GM18951 (cell line): ENCODE data around the gene ITPR1.

Source experiments
- POLR2A ChIP-seq: IDR thresholded peaks from 4 replicates; pipeline ENCODE4 v1.6.1; 2011; ENCODE audit warnings: mild to moderate bottlenecking; ENCODE audit not compliant: insufficient read length, insufficient read depth; ENCODE audit errors: extremely low read depth
- in situ Hi-C: fragments of 300-500 bp; cut with MboI; formaldehyde crosslinking; loops from one replicate; pipeline ENCODE4 v1.12.0; 2022; ENCODE audit warnings: low sequenced_read_pairs, mixed read lengths, inconsistent platforms; ENCODE audit not compliant: unreplicated experiment

Gene ITPR1

DNA sequence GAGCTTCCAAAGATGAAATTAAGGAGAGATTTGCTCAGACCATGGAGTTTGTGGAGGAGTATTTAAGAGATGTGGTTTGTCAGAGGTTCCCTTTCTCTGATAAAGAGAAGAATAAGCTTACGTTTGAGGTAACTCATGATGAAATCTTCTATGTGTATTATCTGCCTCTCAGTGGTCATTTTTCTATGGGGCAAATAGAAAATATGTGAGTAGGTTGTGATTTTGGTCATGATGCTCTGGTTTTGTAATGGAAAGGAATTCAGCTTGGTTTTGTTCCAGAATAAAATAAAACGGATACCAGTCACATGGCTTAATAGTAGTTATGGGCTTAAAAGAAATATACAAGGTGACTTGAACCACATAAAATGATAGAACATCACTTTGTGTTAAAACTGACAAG is 181.1 kb downstream of the ITPR1 start:
- TF ChIP-seq POLR2A = no peak
- in situ Hi-C loops = no loop called here

DNA sequence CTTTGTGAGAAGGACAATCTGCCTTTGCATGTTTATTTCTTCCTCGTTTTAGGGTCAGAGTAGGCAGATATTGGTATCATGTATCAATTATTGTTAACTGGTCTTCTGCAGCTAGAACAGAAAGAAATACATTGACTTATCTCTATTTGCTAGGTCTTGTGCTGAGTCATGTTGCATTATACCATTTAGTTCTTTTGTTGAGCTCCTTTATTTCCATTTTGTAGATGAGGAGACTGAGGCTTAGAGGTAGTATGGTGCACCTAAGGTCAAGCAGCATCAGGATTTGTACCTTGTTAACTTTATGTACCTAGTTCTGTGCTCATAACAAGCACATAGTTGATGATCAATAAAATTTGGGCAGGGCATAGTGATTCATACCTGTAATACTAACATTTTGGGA is 182.6 kb downstream of the ITPR1 start:
- in situ Hi-C loops = no loop called here
- no peak for TF ChIP-seq POLR2A

DNA sequence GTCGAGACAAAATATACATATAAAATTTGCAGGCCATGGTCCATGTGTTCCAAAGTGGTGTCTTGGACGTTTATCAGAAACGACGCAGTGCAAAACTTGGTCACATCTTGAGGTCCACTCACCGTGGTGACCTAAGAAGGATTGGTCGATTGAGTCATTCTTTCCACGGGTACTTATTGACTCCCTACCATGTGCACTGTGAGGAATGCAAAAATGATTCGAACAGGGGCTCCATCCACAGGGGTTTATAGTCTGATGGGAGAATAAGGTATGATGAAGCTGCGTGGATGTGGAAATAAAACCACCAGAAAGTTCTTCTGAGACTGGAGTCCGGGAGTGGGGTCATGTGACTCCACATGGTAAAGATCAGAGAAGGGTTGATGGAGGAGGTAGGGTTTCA is 185.2 kb downstream of the ITPR1 start:
- no peak for TF ChIP-seq POLR2A

DNA sequence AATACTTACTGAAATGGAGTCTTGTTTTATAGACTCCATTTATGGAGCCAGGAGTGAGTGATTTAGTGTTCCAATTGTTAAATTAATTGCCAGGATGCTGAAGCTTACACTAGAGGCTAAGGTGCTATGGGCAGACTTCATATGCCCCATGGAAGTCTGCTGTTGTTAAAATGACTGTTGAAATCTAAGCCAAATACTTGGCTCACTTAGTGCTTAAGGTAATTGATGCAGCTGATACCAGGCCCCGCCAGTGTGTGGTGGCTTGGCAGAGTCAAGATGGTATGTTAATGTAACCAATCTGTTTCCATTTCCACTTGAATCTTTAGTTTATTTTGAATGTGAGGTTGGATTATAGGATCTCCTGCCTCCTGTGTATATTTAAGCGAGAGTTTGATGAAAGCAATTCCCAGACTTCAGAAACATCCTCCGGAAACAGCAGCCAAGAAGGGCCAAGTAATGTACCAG is 187.1 kb downstream of the ITPR1 start:
- in situ Hi-C loops = no loop called here
- TF ChIP-seq POLR2A = no peak

More for the DNA sequence above, 185.2 kb downstream of the ITPR1 start:
- in situ Hi-C loops = no loop called here

DNA sequence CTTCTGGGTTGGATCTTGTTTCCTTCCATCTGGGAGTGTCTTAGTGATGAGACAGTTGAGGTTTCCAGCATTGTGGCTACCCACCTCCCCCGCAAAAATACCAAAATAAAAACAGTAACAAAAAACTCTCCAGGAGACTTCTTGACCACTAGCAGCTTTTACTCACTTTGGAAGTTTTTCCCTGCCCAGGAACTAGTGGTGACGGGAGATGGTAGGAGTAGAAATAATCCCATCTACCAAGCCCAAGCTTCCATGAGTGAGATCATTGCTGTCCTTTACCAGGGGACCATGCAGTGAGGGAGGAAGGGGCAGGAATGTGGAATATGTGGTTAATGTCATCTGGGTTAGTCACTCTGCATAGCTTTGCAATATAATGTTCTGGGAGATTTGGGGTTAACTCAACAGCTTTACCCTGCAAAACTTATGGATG is 187.7 kb downstream of the ITPR1 start:
- no peak for TF ChIP-seq POLR2A
- in situ Hi-C loops = no loop called here

DNA sequence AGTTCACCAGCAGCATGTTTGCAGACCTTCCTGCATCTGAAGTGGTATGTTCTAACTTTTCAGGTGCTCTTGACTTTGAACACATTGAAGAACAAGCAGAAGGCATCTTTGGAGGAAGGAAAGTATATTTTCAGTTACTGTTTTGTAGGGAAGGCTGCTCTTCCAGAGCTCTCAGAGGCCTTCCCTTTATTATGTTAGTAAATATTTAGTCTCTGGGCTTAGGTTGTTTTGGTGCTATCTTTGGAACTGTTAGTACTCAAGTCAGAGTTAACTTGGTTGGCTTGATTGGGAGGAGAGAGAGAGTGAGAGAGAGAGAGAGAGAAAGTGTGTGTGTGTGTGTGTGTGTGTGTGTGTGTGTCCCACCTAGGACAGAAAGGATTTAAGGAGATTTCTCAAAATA is 188.2 kb downstream of the ITPR1 start:
- no peak for TF ChIP-seq POLR2A
- in situ Hi-C loops = no loop called here

DNA sequence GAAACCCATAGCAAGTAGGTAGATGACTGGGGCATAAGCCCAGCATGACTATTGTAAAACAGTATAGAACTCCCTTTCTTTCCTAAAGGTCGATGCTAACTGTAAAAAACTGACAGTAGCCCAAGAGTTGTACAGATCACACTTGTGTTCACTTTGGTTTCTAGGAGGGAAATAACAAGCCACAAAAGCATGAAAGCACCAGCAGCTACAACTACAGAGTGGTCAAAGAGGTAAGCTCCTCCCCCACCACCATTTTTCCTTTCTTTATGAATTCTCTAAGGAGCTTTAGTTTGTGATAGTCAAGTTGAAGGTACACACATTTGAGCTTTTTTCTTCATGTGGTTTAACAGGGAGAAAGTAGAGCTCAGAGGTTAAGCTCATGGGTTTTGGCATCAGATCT is 191.0 kb downstream of the ITPR1 start:
- in situ Hi-C loops = no loop called here
- no peak for TF ChIP-seq POLR2A

DNA sequence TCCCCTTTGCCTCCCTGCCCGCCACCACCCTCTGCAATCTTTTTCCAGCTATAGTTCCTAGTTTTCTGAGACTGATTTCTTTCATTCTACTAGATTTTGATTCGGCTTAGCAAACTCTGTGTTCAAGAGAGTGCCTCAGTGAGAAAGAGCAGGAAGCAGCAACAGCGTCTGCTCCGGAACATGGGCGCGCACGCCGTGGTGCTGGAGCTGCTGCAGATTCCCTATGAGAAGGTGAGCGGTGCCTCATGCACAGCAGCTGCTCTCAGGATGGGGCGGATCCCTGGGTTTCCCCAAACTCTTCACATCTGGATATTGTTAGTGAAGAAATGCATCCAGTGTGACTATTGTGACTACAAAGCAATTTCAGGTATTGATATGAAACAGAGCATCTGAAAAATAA is 191.8 kb downstream of the ITPR1 start:
- no peak for TF ChIP-seq POLR2A
- in situ Hi-C loops = no loop called here

DNA sequence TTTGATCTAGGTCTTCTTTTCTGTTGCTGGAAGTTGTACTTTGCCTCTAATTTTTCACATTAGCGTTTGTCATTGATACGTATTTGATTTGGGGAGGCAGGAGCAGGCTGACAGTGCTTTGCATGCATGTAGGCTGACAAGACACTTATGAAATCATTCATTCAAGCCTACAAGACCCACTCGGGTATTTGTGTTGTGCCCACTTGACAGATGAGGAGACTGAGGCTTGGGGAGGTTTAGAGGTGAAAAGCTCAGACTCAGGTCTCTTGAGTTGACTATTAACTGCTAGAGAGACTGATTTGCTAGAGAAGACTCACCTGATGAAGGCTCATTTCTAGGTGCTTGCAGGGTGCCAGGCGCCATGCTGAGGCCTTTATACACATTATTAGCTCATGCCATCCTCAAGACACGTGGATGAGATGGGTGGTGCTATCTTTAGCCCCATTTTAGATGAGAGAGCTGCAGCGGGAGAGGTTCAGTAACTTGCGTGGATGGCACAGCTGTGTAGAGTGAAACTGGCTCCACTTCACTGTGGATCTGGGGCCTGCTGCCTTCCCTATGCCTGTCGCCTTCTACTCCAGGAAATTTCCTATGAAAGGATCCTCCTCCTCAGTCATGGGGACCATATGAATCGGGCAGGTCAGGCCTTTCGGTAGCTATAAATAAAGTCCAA is 192.7 kb downstream of the ITPR1 start:
- in situ Hi-C loops = no loop called here
- TF ChIP-seq POLR2A = no peak

DNA sequence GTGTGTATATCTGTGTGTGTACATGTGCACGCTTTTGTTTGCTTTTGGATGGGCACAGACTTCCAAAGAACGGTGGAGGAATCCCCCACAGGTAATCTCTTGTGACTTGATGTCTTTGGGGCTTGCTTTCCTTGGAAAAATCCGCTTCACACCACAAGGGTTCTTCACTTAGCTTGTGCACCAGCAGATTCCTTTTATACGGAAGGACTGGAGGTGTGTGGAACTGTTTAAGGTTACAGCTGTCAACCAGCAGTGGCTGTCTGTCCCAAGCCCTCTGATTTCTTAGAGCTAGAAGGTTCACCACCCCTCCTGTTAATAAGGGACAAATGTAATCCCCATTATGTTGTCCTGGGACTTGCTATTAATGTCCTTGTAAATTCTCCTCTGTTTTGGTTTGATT is 193.5 kb downstream of the ITPR1 start:
- TF ChIP-seq POLR2A = no peak
- in situ Hi-C loops = no loop called here

DNA sequence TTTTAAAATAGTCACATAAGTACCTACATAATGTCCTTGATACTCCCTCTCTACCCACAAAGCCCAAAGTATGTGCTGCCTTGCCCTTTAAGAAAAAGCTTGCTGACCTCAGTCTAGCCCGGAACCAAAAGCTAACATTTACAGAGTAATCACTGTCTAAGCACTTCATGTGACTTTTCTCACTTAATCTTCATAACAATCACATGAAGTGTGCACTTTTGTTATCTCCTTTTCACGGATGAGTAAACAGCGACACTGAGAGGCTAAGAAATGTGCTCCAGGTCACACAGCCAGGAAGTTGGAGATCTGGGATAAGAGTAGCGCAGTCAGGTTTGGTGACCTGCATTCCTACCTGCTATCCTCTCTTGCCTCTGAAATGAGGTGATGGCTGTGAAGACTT is 194.0 kb downstream of the ITPR1 start:
- no peak for TF ChIP-seq POLR2A
- in situ Hi-C loops = no loop called here

DNA sequence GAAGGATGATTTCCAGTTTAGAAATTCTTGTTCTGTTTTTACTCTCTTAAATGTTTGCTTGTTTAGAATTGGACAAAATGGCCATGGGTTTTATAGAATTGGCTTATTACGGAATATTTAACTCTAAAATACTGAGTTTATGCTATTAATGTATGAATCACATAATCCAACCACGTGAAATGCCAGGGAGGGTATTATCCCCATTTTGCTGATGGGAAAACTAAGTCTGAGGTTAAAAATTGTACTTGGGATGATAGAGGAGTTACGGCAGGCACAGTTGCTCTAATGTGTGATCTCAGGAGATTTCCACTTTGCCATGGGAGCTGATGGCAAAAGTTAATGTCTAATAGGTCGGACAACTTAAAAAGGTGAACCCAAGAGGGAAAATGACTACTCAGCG is 194.4 kb downstream of the ITPR1 start:
- TF ChIP-seq POLR2A = no peak
- in situ Hi-C loops = no loop called here

DNA sequence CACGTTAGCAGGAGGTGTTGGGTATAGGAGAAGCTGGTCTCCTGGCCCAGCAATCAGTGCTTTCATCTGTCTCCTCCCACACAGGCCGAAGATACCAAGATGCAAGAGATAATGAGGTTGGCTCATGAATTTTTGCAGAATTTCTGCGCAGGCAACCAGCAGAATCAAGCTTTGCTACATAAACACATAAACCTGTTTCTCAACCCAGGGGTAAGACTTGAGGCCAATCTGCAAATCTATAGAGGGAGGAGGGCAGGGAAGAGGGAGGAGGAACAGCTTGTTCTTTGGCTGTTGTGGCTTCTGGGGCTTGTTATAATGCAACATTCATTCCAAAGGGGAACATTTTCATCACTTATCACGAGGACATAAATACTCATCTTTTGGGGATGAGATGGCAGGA is 195.3 kb downstream of the ITPR1 start:
- in situ Hi-C loops = no loop called here

DNA sequence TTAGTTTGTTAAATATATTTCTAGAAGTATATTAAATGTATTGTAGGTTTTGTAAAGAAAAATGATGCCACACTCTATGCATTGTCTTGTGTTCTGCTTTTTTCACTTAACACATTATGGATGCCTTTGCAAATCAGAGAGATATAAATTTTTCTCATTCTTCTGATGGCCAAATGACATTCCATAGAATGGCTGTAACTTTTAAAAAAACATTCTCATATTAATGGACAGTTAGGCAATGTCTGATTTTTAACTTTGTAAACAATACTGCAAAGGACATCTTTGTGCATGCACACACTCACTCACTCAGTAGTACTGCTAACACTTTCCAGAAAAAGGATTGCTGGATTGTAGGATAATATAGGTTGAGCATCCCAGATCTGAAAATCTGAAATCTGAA is 195.9 kb downstream of the ITPR1 start:
- TF ChIP-seq POLR2A = no peak

More for the DNA sequence above, 195.3 kb downstream of the ITPR1 start:
- no peak for TF ChIP-seq POLR2A

DNA sequence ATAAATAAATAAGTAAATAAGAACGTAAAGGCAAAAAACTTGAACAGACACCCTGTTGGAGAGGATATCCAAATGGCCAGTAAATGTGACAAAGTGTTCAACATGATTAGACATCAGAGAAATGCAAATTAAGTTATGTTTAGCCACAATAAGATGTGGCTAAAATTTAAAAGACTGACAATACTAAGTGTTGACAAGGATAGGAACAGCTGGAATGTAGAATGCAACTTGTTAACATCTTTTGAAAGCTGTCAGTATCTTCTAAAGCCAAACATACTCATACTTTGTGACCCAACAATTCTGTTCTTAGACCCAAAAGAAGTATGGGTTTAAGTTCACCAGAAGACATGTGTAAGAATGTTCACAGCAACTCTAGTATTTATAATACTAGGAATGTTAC is 197.1 kb downstream of the ITPR1 start:
- in situ Hi-C loops = no loop called here
- no peak for TF ChIP-seq POLR2A

More for the DNA sequence above, 195.9 kb downstream of the ITPR1 start:
- in situ Hi-C loops = no loop called here
